ENCODE results near the gene APIP. TPM values are rescaled to one million over a fixed set of nuclear protein-coding genes. Genes with fewer than 3 reads are reported as not detected.

APIP gene
- 23.6 TPM for polyA plus RNA-seq (2013, experiment 1 of 2; ENCODE audit: insufficient read length)
- polyA plus RNA-seq (2013, experiment 2 of 2; ENCODE audit: insufficient read length) = 24.0 TPM

GRCh38 chr11:34916015-34916842 is at the start of gene APIP, which contains the start of gene PDHX:
APIP (minus strand) TSS chr11:34916379; CDS start chr11:34916284, 95 bp downstream.
PDHX (plus strand) TSS chr11:34916618; CDS start chr11:34916656, 38 bp downstream.
- DNase-seq = peak; percentile 99

GRCh38 chr11:34964610-34965331 is 48.6 kb upstream of the APIP start:
- DNase-seq = no peak

GRCh38 chr11:34963351-34963750 is 47.2 kb upstream of the APIP start:
- no peak for DNase-seq

GRCh38 chr11:34962034-34962433 is 45.9 kb upstream of the APIP start:
- no peak for DNase-seq

- DNase-seq = no peak
Observed at GRCh38 chr11:34960277-34960676, 44.1 kb upstream of the APIP start.

- DNase-seq = no peak
Observed at GRCh38 chr11:34959770-34960169, 43.6 kb upstream of the APIP start.

GRCh38 chr11:34957606-34958005 is 41.4 kb upstream of the APIP start:
- DNase-seq = no peak

- DNase-seq = no peak
Observed at GRCh38 chr11:34957206-34957605, 41.0 kb upstream of the APIP start.

- no peak for DNase-seq
Observed at GRCh38 chr11:34953955-34954354, 37.8 kb upstream of the APIP start.

DNA sequence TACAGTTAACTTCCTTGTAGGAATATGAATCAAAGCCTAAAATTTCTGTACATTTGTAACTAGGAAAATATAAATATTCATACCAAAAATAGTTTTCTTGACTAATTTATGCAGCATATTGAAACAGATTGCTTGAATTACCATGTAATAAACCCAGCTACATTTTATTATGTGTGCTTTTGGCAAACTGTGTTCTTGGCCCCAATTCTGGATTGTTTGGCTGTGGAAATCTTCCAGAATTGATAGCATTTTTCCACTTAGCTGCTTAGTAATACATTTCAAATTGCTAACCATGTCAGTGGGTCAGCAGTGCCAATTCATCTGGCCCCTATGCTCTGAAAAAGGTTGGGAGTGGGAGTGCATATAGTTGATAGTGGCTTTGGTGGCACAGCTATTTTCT is 32.5 kb upstream of the APIP start:
- DNase-seq = peak; percentile 57

DNA sequence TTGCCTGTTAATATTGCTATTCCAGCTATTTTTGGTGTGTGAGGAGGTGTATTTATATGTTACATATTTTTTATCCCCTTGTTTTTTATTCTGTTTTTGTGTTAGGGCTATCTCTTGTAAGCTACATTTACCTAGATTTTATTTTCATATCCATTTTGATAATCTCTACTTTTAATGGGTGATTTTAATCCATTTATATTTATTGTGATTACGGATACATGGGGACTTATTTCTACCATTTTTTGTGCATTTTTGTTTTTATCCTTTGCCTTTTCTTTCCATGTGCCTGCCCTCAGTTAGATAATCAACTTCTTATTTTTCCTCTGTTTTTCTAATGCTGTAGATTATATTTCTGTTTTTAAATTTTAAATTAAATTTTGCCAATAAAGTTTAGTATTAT is 28.5 kb upstream of the APIP start:
- no peak for DNase-seq

- DNase-seq = no peak
Observed at GRCh38 chr11:34941688-34942087, 25.5 kb upstream of the APIP start.

GRCh38 chr11:34940026-34940677 is 24.0 kb upstream of the APIP start:
- peak; percentile 72 for DNase-seq

DNA sequence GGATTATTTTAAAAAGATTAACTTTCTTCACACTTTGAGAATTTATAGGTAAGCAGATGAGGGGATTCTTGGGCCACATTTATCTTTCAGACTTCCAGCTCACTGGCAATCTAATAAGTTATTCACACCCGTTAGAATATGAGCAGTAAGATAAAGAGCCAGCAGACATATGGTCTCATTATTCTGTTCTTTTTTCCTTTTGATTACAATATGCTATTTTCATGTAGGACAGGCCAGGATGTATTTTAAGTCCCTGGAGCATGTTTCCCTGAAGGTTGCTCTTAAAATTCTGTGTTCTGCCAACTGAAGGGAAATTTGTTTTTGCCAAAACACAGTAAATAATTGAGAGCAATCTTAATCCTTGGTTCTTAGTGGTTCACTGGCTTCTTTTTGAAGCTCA is 22.4 kb upstream of the APIP start:
- no peak for DNase-seq

DNA sequence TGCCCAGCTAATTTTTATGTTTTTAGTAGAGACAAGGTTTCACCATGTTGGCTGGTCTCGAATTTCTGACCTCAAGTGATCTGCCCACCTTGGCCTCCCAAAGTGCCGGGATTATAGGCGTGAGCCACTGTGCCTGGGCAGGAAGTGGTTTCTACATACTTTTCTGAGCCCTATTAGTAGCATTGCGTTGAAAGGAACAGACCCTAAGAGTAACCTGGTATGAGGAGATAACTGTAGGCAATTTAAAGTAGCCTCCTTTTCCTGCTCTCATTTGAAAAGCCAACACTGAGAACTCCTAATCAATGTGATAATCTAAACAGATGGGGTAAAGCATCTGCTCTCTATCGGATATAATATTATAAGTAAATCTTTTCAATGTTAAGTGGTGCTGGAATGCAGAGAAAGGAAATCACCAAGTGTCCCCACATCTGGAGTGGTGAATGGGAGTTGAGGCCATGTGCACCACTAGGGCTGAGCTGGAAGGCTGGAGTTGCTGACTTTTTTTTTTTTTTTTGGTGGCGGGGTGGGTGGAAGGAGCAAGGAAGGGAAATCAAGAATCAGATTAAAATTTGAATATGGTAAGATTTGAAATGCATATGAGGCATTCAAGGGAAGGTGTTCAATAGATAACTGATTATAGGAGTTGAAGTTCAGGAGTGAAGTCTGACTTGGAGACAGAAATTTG is 20.9 kb upstream of the APIP start:
- no peak for DNase-seq

GRCh38 chr11:34929794-34930763 is 13.9 kb upstream of the APIP start:
- DNase-seq = no peak

DNA sequence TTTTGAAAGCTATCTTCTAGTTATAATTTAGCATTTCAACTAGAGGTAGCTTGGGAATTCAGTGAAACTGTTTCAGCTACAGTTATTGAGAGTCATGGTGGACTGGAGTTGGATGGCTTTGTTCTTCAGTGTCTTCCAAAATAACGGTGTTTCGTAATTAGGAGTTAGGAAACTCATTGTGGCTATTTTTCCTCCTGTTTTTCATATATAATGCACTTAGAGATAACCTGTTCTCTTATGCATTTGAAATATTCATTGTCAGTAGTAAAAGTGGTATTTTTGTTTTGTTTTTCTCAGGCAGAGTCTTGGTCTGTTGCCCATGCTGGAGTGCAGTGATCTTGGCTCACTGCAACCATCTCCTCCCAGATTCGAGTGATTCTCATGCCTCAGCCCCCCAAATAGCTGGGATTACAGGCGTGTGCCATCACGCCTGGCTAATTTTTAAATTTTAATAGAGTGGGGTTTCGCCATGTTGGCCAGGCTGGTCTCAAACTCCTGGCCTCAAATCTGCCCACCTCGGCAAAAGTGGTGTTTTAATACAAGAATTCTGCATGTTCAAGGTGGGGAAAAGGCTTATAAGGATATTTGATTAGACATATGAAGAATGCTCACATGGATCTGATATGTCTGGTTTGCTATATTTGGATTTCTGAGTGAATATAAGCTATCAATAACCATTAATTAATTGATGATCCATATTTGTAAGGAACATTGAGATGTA is 12.9 kb upstream of the APIP start:
- DNase-seq = no peak

DNA sequence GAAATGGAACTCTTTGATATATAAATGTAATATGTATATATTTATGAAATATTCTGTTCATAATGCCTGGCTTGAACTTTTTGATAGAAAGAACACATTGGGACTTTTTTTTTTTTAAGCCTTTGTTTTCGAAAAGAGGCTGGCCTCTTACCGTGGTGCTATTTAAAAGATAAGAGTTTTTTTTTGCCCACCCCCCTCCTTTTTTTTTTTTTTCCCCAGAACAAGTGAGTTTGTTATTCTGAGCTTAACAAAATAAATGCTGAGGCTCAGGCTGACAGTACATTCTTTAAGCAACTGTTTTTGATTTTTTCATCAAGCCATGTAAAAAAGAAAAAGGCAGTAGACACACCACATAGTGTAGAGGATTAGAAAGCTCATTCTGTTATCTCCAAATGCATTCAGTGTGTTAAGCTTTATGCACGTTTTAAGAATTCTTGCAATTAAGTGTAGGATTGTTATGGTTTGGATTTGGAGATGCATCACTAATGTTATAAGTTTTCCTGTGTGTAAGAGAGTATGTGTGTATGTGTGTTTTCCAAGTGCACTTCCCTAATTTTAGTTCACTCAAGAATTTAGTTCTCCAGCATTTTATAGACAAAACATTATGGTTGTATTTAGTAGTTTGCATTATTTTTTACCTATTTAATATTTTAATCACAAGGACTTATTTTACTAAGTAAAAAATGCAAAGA is 12.2 kb upstream of the APIP start:
- no peak for DNase-seq

GRCh38 chr11:34926831-34927132 is 10.6 kb upstream of the APIP start:
- DNase-seq = peak; percentile 74
